Measurements from ENCODE around the gene GPATCH4. TPM values are rescaled to one million over a fixed set of nuclear protein-coding genes. Genes with fewer than 3 reads are reported as not detected.

GPATCH4 gene
- total and polyA plus RNA-seq, 2 of the 4 experiments (the other 2 are of a cell fraction), result 32.6 to 41.8 TPM

GRCh38 chr1:156594190-156594589 is 7.1 kb downstream of the GPATCH4 start:
- no TSS peak for BruUV-seq (replicated peaks)
- intact Hi-C loops (cut with micrococcal nuclease), result loop anchor here (5.0 kb wide), 1 partner anchor 112 kb away; no protein-coding TSS in a partner anchor
- H3K36me3 ChIP-seq (ENCODE audit: control insufficient read depth, insufficient read depth, low read length), result peaks cover 33% of the 10 kb centered on the region

More at GRCh38 chr1:156594190-156594589, 7.1 kb downstream of the GPATCH4 start:
- Histone ChIP-seq H3K4me3 (ENCODE audit: insufficient read depth, low read depth, low read length) (no peak overlapping the region), H2BK15ac (ENCODE audit: low read depth, low read length) (no peak overlapping the region), H2BK20ac (ENCODE audit: low read depth, low read length) (no peak overlapping the region), H3K4ac (ENCODE audit: low read depth, low read length) (no peak overlapping the region), H4K20me1 (ENCODE audit: insufficient read depth, low read length) (no peaks in the 10 kb centered on the region), H3K9me1 (ENCODE audit: insufficient read depth, low read length) (peaks cover 10% of the 10 kb centered on the region), H3K56ac (ENCODE audit: extremely low read depth, insufficient read depth, low read length) (no peak overlapping the region), H3K14ac (replicated peaks; ENCODE audit: low read depth, low read length) (no peak overlapping the region), H3K9ac (ENCODE audit: low read depth, low read length) (no peak overlapping the region), H3K18ac (ENCODE audit: low read depth, low read length) (no peak overlapping the region), H3K23ac (ENCODE audit: low read depth, low read length) (no peak overlapping the region), H4K5ac (ENCODE audit: low read depth, low read length) (no peak overlapping the region), H2AFZ (replicated peaks; ENCODE audit: low read length, poor library complexity) (no peak overlapping the region), H2BK5ac (ENCODE audit: low read depth, low read length, poor library complexity, severe bottlenecking) (no peak overlapping the region), H3K4me2 (ENCODE audit: low read depth, low read length) (no peak overlapping the region), H3K9me3 (ENCODE audit: control insufficient read depth, insufficient read depth, low read length) (no peaks in the 10 kb centered on the region), H3K4me1 (ENCODE audit: control insufficient read depth, insufficient read depth, low read length) (peaks cover 3% of the 10 kb centered on the region; the same call in 1 of the 2 replicates), H4K8ac (ENCODE audit: low read depth in 2 of 2, low read length in 2 of 2) (no peak overlapping the region), H2BK120ac (ENCODE audit: low read depth, low read length) (no peak overlapping the region), H4K91ac (ENCODE audit: insufficient read depth, low read depth, low read length) (no peak overlapping the region), H2AK5ac (ENCODE audit: low read depth, low read length) (no peak overlapping the region), H3K27ac (ENCODE audit: insufficient read depth, low read length) (no peak overlapping the region), H2AK9ac (replicated peaks; ENCODE audit: low read depth, low read length, poor library complexity) (no peak overlapping the region), H3K27me3 (ENCODE audit: control insufficient read depth, insufficient read depth, low read length) (no peaks in the 10 kb centered on the region), H3K79me1 (ENCODE audit: low read depth in 1 of 2, low read length in 2 of 2) (peaks cover 11 to 46% of the 10 kb centered on the region in 2 experiments)
- TF ChIP-seq BHLHE40 (IDR thresholded peaks at IDR 0.05; ENCODE audit: low read depth, low read length) (no peak), RAD21 (IDR thresholded peaks at IDR 0.05; ENCODE audit: low read length) (no peak), MXI1 (IDR thresholded peaks at IDR 0.05; ENCODE audit: borderline replicate concordance, low read depth, low read length) (no peak), USF2 (IDR thresholded peaks at IDR 0.05; ENCODE audit: low read depth, low read length) (no peak), RCOR1 (IDR thresholded peaks at IDR 0.05; ENCODE audit: insufficient replicate concordance, low read length) (no peak), NFE2L2 (IDR thresholded peaks at IDR 0.05; ENCODE audit: low read depth, low read length) (no peak), CHD1 (IDR thresholded peaks at IDR 0.05; ENCODE audit: low read depth, low read length) (no peak), CTCF (conservative IDR thresholded peaks at IDR 0.05; ENCODE audit: low read depth, low read length) (no peak), ELK1 (IDR thresholded peaks at IDR 0.05; ENCODE audit: borderline replicate concordance, low read depth, low read length) (no peak), RFX5 (IDR thresholded peaks at IDR 0.05; ENCODE audit: low read depth, low read length) (no peak), SMC3 (IDR thresholded peaks at IDR 0.05; ENCODE audit: low read depth, low read length) (no peak), MAFK (IDR thresholded peaks at IDR 0.05; ENCODE audit: low read depth, low read length) (no peak), POLR2A (IDR thresholded peaks at IDR 0.05; ENCODE audit: low read depth, low read length) (no peak), FOS (IDR thresholded peaks at IDR 0.05; ENCODE audit: low read depth, low read length) (no peak), MAZ (IDR thresholded peaks at IDR 0.05; ENCODE audit: borderline replicate concordance, low read depth, low read length) (no peak), CEBPB (IDR thresholded peaks at IDR 0.05; ENCODE audit: low read depth, low read length) (no peak)
- ATAC-seq (ENCODE audit: low read depth) (no peak), DNase-seq (no peak)
- ChIA-PET POLR2A (ENCODE audit: unreplicated experiment) (no interaction called here), CTCF (no interaction called here)
- WGBS, 2 experiments (ENCODE audit: extremely low coverage in 2 of 2, insufficient read length in 1 of 2), result 94% methylated on average over 3 of the region's 3 CpGs; no CpG with 5 or more reads in 1 of the 2 experiments
- dilution Hi-C loops (cut with HindIII; ENCODE audit: low sequenced_read_pairs, unreplicated experiment) (no loop called here), in situ Hi-C loops (cut with MboI; ENCODE audit: low sequenced_read_pairs) (no loop called here)

Measured in IMR-90 (cell line).